HEK293 (cell line): ENCODE data around the gene KLC1.

Experiments
- CTCF ChIA-PET: fragments of 350-600 bp; formaldehyde crosslinking; extraction: SDS; loops from one replicate; lab custom pipeline; 2021; ENCODE audit warnings: antibody characterized with exemption; lab: Yijun Ruan, JAX
- POLR2A ChIA-PET: fragments of 300-600 bp; formaldehyde crosslinking; extraction: SDS; loops from one replicate; lab custom pipeline; 2020; ENCODE audit warnings: antibody characterized with exemption, inconsistent platforms; lab: Yijun Ruan, JAX
- H3K27ac ChIP-seq: fragments of 200-500 bp; sonication (Bioruptor generic); 2 replicates; pipeline ENCODE4 v1.5.1; 2014; ENCODE audit warnings: low read depth, low read length, control low read depth, inconsistent platforms; ENCODE audit errors: extremely low read depth
- H3K36me3 ChIP-seq, 2 experiments: fragments of 200-500 bp in 1 of 2; sonication (Bioruptor generic) in 1 of 2; 1 replicate in 1 of 2; 2 replicates in 1 of 2; pipeline ENCODE4 v1.5.1; 2014 to 2017; ENCODE audit warnings: inconsistent platforms in 2 of 2, low read length in 2 of 2; ENCODE audit not compliant: control insufficient read depth in 2 of 2, insufficient read depth in 1 of 2
- H3K4me1 ChIP-seq: fragments of 200-500 bp; sonication (Bioruptor generic); 2 replicates; pipeline ENCODE4 v1.5.1; 2014; ENCODE audit warnings: mild to moderate bottlenecking, low read length, inconsistent platforms; ENCODE audit not compliant: control insufficient read depth, insufficient read depth
- H3K4me3 ChIP-seq: 2 replicates; pipeline ENCODE4 v1.5.1; 2011; ENCODE audit warnings: low read depth, mild to moderate bottlenecking, control low read depth, low read length, moderate library complexity
- H3K9me3 ChIP-seq: fragments of 200-500 bp; sonication (Bioruptor generic); 2 replicates; pipeline ENCODE4 v1.5.1; 2014; ENCODE audit warnings: low read depth, low read length, inconsistent platforms; ENCODE audit not compliant: control insufficient read depth, insufficient read depth
- GLIS2 ChIP-seq: fragments of 450-650 bp; formaldehyde crosslinking; IDR thresholded peaks from 2 replicates; pipeline ENCODE4 v1.5.1; 2016; ENCODE audit warnings: missing biosample characterization, missing genetic modification characterization
- SCRT2 ChIP-seq: fragments of 450-650 bp; formaldehyde crosslinking; IDR thresholded peaks from 2 replicates; pipeline ENCODE4 v1.5.1; 2016; ENCODE audit warnings: missing biosample characterization, missing genetic modification characterization
- YY2 ChIP-seq: fragments of 450-650 bp; formaldehyde crosslinking; IDR thresholded peaks from 2 replicates; pipeline ENCODE4 v1.5.1; 2016; ENCODE audit warnings: missing biosample characterization, missing genetic modification characterization
- ZBTB48 ChIP-seq: fragments of 450-650 bp; formaldehyde crosslinking; IDR thresholded peaks from 2 replicates; pipeline ENCODE4 v1.5.1; 2016; ENCODE audit warnings: missing biosample characterization, missing genetic modification characterization
- ZBTB6 ChIP-seq: fragments of 450-650 bp; formaldehyde crosslinking; IDR thresholded peaks from 2 replicates; pipeline ENCODE4 v1.5.1; 2017; ENCODE audit warnings: missing biosample characterization, missing genetic modification characterization
- ZIC2 ChIP-seq: fragments of 450-650 bp; formaldehyde crosslinking; IDR thresholded peaks from 2 replicates; pipeline ENCODE4 v1.5.1; 2016; ENCODE audit warnings: missing biosample characterization, missing genetic modification characterization
- ZNF175 ChIP-seq: fragments of 450-650 bp; formaldehyde crosslinking; IDR thresholded peaks from 2 replicates; pipeline ENCODE4 v1.5.1; 2016; ENCODE audit warnings: missing biosample characterization, missing genetic modification characterization
- ZNF18 ChIP-seq: fragments of 450-650 bp; formaldehyde crosslinking; IDR thresholded peaks from 2 replicates; pipeline ENCODE4 v1.5.1; 2016; ENCODE audit warnings: missing biosample characterization, missing genetic modification characterization
- ZNF335 ChIP-seq: fragments of 450-650 bp; formaldehyde crosslinking; conservative IDR thresholded peaks from 2 replicates; pipeline ENCODE4 v1.5.1; 2016; ENCODE audit warnings: missing biosample characterization, missing genetic modification characterization
- ZNF394 ChIP-seq: fragments of 450-650 bp; formaldehyde crosslinking; IDR thresholded peaks from 2 replicates; pipeline ENCODE4 v1.5.1; 2016; ENCODE audit warnings: missing biosample characterization, missing genetic modification characterization, mild to moderate bottlenecking, moderate library complexity, borderline replicate concordance
- ZNF544 ChIP-seq: fragments of 450-650 bp; formaldehyde crosslinking; IDR thresholded peaks from 2 replicates; pipeline ENCODE4 v1.5.0; 2017; ENCODE audit warnings: missing biosample characterization, missing genetic modification characterization
- ZNF558 ChIP-seq: fragments of 450-650 bp; formaldehyde crosslinking; IDR thresholded peaks from 2 replicates; pipeline ENCODE4 v1.5.1; 2016; ENCODE audit warnings: missing biosample characterization, missing genetic modification characterization
- ZNF560 ChIP-seq: fragments of 450-650 bp; formaldehyde crosslinking; IDR thresholded peaks from 2 replicates; pipeline ENCODE4 v1.5.1; 2017; ENCODE audit warnings: missing biosample characterization, missing genetic modification characterization, borderline replicate concordance
- ZNF561 ChIP-seq: fragments of 450-650 bp; IDR thresholded peaks from 2 replicates; pipeline ENCODE4 v1.5.1; 2018; ENCODE audit warnings: missing biosample characterization, missing genetic modification characterization, borderline replicate concordance
- ZNF585B ChIP-seq: fragments of 450-650 bp; formaldehyde crosslinking; IDR thresholded peaks from 2 replicates; pipeline ENCODE4 v1.5.1; 2016; ENCODE audit warnings: missing biosample characterization, missing genetic modification characterization
- ZNF600 ChIP-seq: fragments of 450-650 bp; formaldehyde crosslinking; IDR thresholded peaks from 2 replicates; pipeline ENCODE4 v1.5.1; 2016; ENCODE audit warnings: missing biosample characterization, missing genetic modification characterization
- ZNF658 ChIP-seq: fragments of 450-650 bp; formaldehyde crosslinking; IDR thresholded peaks from 2 replicates; pipeline ENCODE4; 2016; ENCODE audit warnings: missing biosample characterization, missing genetic modification characterization
- ZNF677 ChIP-seq: fragments of 450-650 bp; IDR thresholded peaks from 2 replicates; pipeline ENCODE4 v1.5.0; 2018; ENCODE audit warnings: missing biosample characterization, mild to moderate bottlenecking, missing genetic modification characterization, moderate library complexity
- ZNF791 ChIP-seq: fragments of 450-650 bp; formaldehyde crosslinking; IDR thresholded peaks from 2 replicates; pipeline ENCODE4 v1.5.1; 2016; ENCODE audit warnings: missing biosample characterization, missing genetic modification characterization
- TF ChIP-seq, protein P1 (sequence below): fragments of 450-650 bp; formaldehyde crosslinking; IDR thresholded peaks from 2 replicates; pipeline ENCODE4 v1.5.1; 2017; ENCODE audit warnings: missing biosample characterization, missing genetic modification characterization
- TF ChIP-seq, protein P2 (sequence below): fragments of 450-650 bp; formaldehyde crosslinking; IDR thresholded peaks from 2 replicates; pipeline ENCODE4 v1.5.1; 2016; ENCODE audit warnings: missing biosample characterization, missing genetic modification characterization

Gene KLC1

DNA sequence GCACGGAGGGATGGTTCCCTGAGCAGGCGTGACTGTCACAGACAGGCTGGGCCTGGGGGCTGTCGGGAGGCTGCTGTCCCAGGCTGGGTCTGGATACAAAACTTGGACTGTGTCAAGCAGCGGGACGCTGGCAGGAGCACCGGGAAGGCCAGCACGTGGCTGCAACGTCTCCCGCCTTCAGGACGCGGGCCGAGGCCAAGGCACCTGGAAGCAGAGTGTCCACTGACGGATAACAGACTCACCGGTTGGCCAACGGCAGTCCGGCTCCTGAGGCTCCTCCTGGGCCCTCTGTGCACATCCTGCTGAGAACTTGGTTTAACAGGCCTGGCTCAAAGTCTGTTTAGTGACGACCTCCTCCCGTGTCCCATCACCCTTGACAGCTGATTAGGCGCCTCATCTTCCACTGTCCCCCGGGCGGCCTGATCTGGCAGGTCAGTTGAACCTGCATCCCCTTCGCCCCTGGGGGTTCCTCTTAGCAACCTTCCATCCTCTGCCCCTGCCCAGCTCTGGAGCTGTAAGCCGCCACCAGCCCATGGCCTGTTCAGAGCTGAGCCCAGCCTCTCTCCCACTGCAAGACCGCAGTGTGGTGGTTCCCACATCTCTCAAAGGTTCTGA, 83.7 kb downstream of the KLC1 start:
- Histone ChIP-seq H3K9me3 (no peaks in the 10 kb centered on the region), H3K36me3 (peaks cover 15 to 62% of the 10 kb centered on the region in 2 experiments), H3K4me3 (no peak overlapping the region), H3K4me1 (peaks cover 9% of the 10 kb centered on the region), H3K27ac (no peak overlapping the region)
- POLR2A ChIA-PET, result interaction anchor here (4.0 kb wide), 1 partner anchor 12 kb away, joined by 31 read pairs; no protein-coding TSS in a partner anchor
- TF ChIP-seq ZIC2 (tag by site-specific recombination), result peak; percentile 50
- TF ChIP-seq, protein P1, sequence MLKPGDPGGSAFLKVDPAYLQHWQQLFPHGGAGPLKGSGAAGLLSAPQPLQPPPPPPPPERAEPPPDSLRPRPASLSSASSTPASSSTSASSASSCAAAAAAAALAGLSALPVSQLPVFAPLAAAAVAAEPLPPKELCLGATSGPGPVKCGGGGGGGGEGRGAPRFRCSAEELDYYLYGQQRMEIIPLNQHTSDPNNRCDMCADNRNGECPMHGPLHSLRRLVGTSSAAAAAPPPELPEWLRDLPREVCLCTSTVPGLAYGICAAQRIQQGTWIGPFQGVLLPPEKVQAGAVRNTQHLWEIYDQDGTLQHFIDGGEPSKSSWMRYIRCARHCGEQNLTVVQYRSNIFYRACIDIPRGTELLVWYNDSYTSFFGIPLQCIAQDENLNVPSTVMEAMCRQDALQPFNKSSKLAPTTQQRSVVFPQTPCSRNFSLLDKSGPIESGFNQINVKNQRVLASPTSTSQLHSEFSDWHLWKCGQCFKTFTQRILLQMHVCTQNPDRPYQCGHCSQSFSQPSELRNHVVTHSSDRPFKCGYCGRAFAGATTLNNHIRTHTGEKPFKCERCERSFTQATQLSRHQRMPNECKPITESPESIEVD (tag by site-specific recombination), result no peak
- CTCF ChIA-PET, result interaction anchor here (1.1 kb wide), 1 partner anchor 140 kb away, joined by 3 read pairs; no protein-coding TSS in a partner anchor

DNA sequence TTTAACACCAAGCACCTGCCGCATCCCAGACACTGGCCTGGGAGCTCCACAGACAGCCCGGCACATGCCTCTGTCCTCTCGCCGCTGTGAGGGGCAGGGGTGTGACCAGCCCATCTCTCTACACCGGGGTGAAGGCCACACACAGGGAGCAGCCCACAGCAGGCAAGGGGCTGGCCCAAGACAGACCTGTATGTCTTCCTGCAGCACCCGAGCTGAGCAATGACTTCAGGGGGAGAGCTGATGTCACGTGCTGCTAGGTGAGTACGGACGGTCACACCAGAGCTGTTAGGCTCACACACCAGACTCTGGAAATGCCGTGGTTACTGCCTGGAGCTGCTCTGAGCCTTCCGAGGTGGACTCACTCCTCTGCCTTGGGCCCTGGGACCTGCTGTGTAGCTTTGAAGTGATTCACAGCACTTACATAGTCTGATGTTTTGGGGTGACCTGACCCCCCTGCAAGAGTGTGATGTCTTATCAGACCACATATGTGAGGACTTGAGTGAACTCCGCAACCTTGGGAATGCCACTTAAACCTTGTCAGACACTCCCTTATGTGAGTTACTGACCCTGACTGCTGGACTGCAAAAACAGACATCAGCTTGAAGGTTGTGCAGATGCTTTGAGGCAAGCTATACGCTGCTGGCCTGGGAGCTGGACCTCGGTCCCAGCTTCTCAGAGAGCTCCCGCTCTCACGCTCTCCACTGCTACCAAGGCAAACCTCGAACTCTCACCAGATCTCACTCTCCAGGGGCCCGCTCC, 84.5 kb downstream of the KLC1 start:
- POLR2A ChIA-PET, result interaction anchor here (4.0 kb wide), 1 partner anchor 13 kb away, joined by 31 read pairs; no protein-coding TSS in a partner anchor
- peak overlapping the region; percentile 19; the same call in 1 of the 2 replicates for H3K27ac ChIP-seq
- CTCF ChIA-PET, result interaction anchor here (0.5 to 1.1 kb wide), 2 partner anchors 79 to 141 kb away, joined by 3 to 4 read pairs; no protein-coding TSS in a partner anchor
- H3K4me1 ChIP-seq, result peaks cover 9% of the 10 kb centered on the region
- no peak overlapping the region for H3K4me3 ChIP-seq
- TF ChIP-seq ZNF677 (tag by site-specific recombination) (no peak), ZNF18 (tag by site-specific recombination) (0 out of 2 replicates have a peak, but pooled peaks have one; percentile 47), ZNF560 (tag by site-specific recombination) (no peak), ZBTB48 (tag by site-specific recombination) (peak; percentile 61), ZBTB6 (tag by site-specific recombination) (peak; percentile 74; the same call in 1 of the 2 replicates), ZNF600 (tag by site-specific recombination) (peak; percentile 15; the same call in 1 of the 2 replicates), ZNF658 (no peak), SCRT2 (0 out of 2 replicates have a peak, but pooled peaks have one; percentile 23), ZNF561 (no peak)
- TF ChIP-seq, all 188 proteins: peak for 5
- Histone ChIP-seq H3K36me3 (peaks cover 10 to 60% of the 10 kb centered on the region in 2 experiments), H3K9me3 (no peaks in the 10 kb centered on the region)

DNA sequence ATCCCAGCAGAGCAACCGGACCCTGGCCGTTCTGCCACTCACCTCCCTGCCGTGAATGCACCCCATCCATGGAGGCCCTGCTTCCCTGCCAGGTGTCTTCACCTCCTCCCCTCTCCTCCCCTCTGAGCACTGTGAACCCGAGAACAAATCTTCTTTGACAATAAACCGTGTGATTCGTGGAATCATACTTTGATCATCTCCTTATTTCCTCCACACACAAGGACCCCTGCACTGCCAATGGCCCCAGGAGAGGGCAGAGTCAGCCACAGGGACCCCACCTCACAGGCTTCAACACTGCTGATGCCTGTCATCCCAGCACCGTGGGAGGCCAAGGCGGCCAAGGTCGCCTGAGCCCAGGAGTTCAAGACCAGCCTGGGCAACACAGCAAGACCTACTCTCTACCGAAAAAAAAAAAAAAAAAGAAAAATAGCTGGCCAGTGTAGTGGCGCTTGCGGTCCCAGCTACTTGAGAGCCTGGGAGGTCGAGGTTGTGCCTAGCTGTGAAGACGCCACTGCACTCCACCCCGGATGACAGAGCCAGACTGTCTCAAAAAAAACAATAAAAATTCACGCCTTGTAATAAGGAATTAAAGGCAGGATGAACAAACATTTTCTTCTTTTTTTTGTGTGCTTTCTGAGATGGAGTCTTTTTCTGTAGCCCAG, 85.2 kb downstream of the KLC1 start:
- peak overlapping the region; percentile 69 for H3K4me3 ChIP-seq
- H3K36me3 ChIP-seq, result peaks cover 11 to 53% of the 10 kb centered on the region in 2 experiments; a peak in 2 of 3 replicates
- CTCF ChIA-PET, result no interaction called here
- no peaks in the 10 kb centered on the region for H3K9me3 ChIP-seq
- H3K27ac ChIP-seq, result peak overlapping the region; percentile 96; the same call in 1 of the 2 replicates
- peaks cover 12% of the 10 kb centered on the region for H3K4me1 ChIP-seq
- POLR2A ChIA-PET, result interaction anchor here (0.7 to 4.0 kb wide), 2 partner anchors 13 to 107 kb away, joined by 3 to 31 read pairs; no protein-coding TSS in a partner anchor
- TF ChIP-seq ZNF558 (tag by site-specific recombination) (no peak), ZNF394 (tag by site-specific recombination) (0 out of 2 replicates have a peak, but pooled peaks have one; percentile 10), ZNF544 (tag by site-specific recombination) (no peak), ZNF335 (tag by site-specific recombination) (peak; percentile 70; the same call in 1 of the 2 replicates), ZNF175 (tag by site-specific recombination) (no peak), ZNF791 (no peak), YY2 (tag by site-specific recombination) (no peak), ZNF585B (tag by site-specific recombination) (no peak), GLIS2 (tag by site-specific recombination) (peak; percentile 52), ZNF18 (tag by site-specific recombination) (no peak)
- TF ChIP-seq, protein P2, sequence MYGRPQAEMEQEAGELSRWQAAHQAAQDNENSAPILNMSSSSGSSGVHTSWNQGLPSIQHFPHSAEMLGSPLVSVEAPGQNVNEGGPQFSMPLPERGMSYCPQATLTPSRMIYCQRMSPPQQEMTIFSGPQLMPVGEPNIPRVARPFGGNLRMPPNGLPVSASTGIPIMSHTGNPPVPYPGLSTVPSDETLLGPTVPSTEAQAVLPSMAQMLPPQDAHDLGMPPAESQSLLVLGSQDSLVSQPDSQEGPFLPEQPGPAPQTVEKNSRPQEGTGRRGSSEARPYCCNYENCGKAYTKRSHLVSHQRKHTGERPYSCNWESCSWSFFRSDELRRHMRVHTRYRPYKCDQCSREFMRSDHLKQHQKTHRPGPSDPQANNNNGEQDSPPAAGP (tag by site-specific recombination), result no peak
